GM12872 (cell line): ENCODE data around the gene DHRS11.

Experiments
- CTCF ChIP-seq: IDR thresholded peaks from 3 replicates; pipeline ENCODE4 v1.5.1; 2011; ENCODE audit warnings: low read depth, mild to moderate bottlenecking, low read length, moderate library complexity; ENCODE audit not compliant: insufficient read depth

Gene DHRS11

GRCh38 chr17:36578671-36579070 lies 13.0 kb upstream of the DHRS11 start:
- no peak for TF ChIP-seq CTCF

GRCh38 chr17:36583787-36584186 lies 7.9 kb upstream of the DHRS11 start:
- TF ChIP-seq CTCF = no peak

- TF ChIP-seq CTCF = no peak
Observed at GRCh38 chr17:36586138-36586537, 5.5 kb upstream of the DHRS11 start.

- no peak for TF ChIP-seq CTCF
Observed at GRCh38 chr17:36590082-36590481, 1.6 kb upstream of the DHRS11 start.

- no peak for TF ChIP-seq CTCF
Observed at GRCh38 chr17:36592316-36592715, 637 bp downstream of the DHRS11 start.

GRCh38 chr17:36592716-36593321 lies 1.1 kb downstream of the DHRS11 start:
- no peak for TF ChIP-seq CTCF

GRCh38 chr17:36593656-36594316 lies 2.1 kb downstream of the DHRS11 start:
- no peak for TF ChIP-seq CTCF
